Activated T-helper 1 cell treated with anti-CD3 and anti-CD28 coated beads, Interleukin-12 subunit alpha, Interleukin-12 subunit beta, Interleukin-2, Interleukin-4 antibody, amounts not matched to agents 30 ng/mL and 10 ng/mL and 1 ng/mL, durations not matched to agents 14 hours and 24 hours and 36 hours (primary cell): Measurements from ENCODE around the gene ZFP1. TPM values are rescaled to one million over a fixed set of nuclear protein-coding genes. Genes with fewer than 3 reads are reported as not detected.

Source experiments
- DNase-seq: peaks from one replicate; pipeline ENCODE4 v3.0.0; 2021; ENCODE audit warnings: low spot score
- H3K27ac Mint-ChIP-seq: one replicate; pipeline ENCODE4 v1.8.0; 2021; ENCODE audit warnings: mild to moderate bottlenecking, mixed read lengths
- H3K27me3 Mint-ChIP-seq: one replicate; pipeline ENCODE4 v1.8.0; 2022; ENCODE audit warnings: mild to moderate bottlenecking, moderate library complexity, mixed read lengths; ENCODE audit not compliant: insufficient read depth
- H3K36me3 Mint-ChIP-seq: one replicate; pipeline ENCODE4 v1.8.0; 2021; ENCODE audit warnings: low read depth, mixed read lengths
- H3K4me1 Mint-ChIP-seq: one replicate; pipeline ENCODE4 v1.8.0; 2021; ENCODE audit warnings: low read depth, mixed read lengths
- H3K4me3 Mint-ChIP-seq: one replicate; pipeline ENCODE4 v1.8.0; 2021; ENCODE audit warnings: mild to moderate bottlenecking, moderate library complexity, mixed read lengths
- H3K9me3 Mint-ChIP-seq: one replicate; pipeline ENCODE4 v1.8.0; 2021; ENCODE audit warnings: mixed read lengths
- intact Hi-C: fragments of 100-400 bp; cut with micrococcal nuclease; formaldehyde crosslinking; loops from one replicate; pipeline ENCODE4 v1.15.1; 2024
- total RNA-seq: library from RNA; stranded (reverse); gene quantifications from 2 replicates; pipeline ENCODE4 v1.2.3, GENCODE V29; 2022

ZFP1 gene
- total RNA-seq, 1 donor from 2014 or later = 12.3 TPM

DNA sequence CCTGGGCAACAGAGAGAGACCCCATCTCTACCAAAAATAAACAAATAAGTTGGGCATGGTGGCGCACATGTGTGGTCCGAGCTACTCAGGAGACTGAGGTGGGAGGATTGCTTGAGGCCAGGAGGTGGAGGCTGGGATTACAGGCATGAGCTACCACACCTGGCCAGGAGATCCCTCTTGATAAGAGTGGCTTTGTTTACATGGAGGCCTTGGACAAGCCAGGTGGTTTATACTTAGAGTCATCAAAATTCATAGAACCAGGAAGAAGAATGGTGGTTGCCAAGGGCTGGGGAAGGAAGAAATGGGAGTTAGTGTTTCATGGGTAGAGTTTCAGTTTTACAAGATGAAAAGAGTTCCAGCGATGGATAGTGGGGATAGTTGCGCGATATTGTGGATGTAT is 8.8 kb upstream of the ZFP1 start:
- H3K36me3 Mint-ChIP-seq = no peaks in the 10 kb centered on the region
- no peak overlapping the region for H3K4me3 Mint-ChIP-seq
- H3K27me3 Mint-ChIP-seq = peaks cover 2% of the 10 kb centered on the region
- H3K9me3 Mint-ChIP-seq = no peaks in the 10 kb centered on the region
- peaks cover 8% of the 10 kb centered on the region for H3K4me1 Mint-ChIP-seq
- DNase-seq = no peak
- intact Hi-C loops = no loop called here
- H3K27ac Mint-ChIP-seq = no peak overlapping the region

GRCh38 chr16:75143941-75144340 is 4.4 kb upstream of the ZFP1 start:
- no peak for DNase-seq
- H3K4me3 Mint-ChIP-seq = no peak overlapping the region
- H3K9me3 Mint-ChIP-seq = no peaks in the 10 kb centered on the region
- no peaks in the 10 kb centered on the region for H3K36me3 Mint-ChIP-seq
- peaks cover 6% of the 10 kb centered on the region for H3K4me1 Mint-ChIP-seq
- intact Hi-C loops = no loop called here
- no peak overlapping the region for H3K27ac Mint-ChIP-seq
- peaks cover 2% of the 10 kb centered on the region for H3K27me3 Mint-ChIP-seq

DNA sequence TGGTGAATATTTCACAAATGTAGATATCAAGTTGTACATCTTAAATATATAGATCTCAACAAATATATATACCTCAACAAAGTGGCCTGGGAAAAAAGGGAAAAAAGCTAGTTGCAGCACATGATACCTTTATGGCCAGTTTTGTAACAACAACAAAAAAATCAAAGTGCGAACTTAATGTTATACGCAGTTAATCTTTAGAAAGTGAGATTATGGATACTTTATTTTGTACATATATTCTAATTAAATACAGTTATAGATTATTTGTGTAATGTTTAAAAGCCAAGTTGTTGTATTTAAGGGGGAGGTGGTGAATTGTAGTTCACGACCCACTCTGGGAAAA is 385 bp upstream of the ZFP1 start:
- DNase-seq = no peak
- peaks cover 27% of the 10 kb centered on the region for H3K4me1 Mint-ChIP-seq
- peaks cover 20% of the 10 kb centered on the region for H3K36me3 Mint-ChIP-seq
- H3K27ac Mint-ChIP-seq = peak overlapping the region; percentile 73
- H3K4me3 Mint-ChIP-seq = peak overlapping the region; percentile 90
- H3K9me3 Mint-ChIP-seq = peaks cover 24% of the 10 kb centered on the region
- intact Hi-C loops = loop anchor here (1.0 to 2.0 kb wide), 8 partner anchors 37 to 541 kb away; partner anchors contain the start of genes CFDP1, GLG1, KARS1 and MLKL
- H3K27me3 Mint-ChIP-seq = no peaks in the 10 kb centered on the region

GRCh38 chr16:75151798-75152197 is 3.5 kb downstream of the ZFP1 start:
- peak overlapping the region; percentile 65 for H3K27ac Mint-ChIP-seq
- H3K9me3 Mint-ChIP-seq = peaks cover 31% of the 10 kb centered on the region
- H3K36me3 Mint-ChIP-seq = peaks cover 46% of the 10 kb centered on the region
- intact Hi-C loops = no loop called here
- DNase-seq = no peak
- H3K4me1 Mint-ChIP-seq = peaks cover 29% of the 10 kb centered on the region
- no peaks in the 10 kb centered on the region for H3K27me3 Mint-ChIP-seq
- H3K4me3 Mint-ChIP-seq = no peak overlapping the region

DNA sequence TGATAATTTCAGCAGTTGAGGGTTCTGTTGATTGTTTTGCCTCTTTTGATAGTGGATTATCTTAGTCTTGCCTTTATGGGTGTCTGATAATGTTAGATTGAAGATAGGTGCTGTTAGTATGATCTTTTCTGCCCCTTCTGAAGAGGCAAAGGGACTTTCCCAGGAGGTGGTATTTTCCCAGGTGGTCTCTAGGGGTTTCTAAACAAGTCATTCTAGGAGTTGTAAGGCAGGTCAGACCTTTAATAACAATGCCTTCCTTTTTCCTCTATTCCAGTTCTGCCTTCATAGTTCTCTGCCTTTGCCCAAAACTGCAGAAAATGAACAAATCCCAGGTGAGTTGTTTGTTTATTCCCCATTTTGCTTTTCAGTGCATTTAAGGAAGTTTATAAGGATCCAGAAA is 4.3 kb downstream of the ZFP1 start:
- H3K4me3 Mint-ChIP-seq = peak overlapping the region; percentile 8
- H3K36me3 Mint-ChIP-seq = peaks cover 53% of the 10 kb centered on the region
- H3K27me3 Mint-ChIP-seq = no peaks in the 10 kb centered on the region
- peak overlapping the region; percentile 65 for H3K27ac Mint-ChIP-seq
- peaks cover 33% of the 10 kb centered on the region for H3K9me3 Mint-ChIP-seq
- intact Hi-C loops = no loop called here
- H3K4me1 Mint-ChIP-seq = peaks cover 26% of the 10 kb centered on the region
- no peak for DNase-seq

GRCh38 chr16:75160386-75160785 is 12.1 kb downstream of the ZFP1 start:
- H3K9me3 Mint-ChIP-seq = peaks cover 19% of the 10 kb centered on the region
- intact Hi-C loops = no loop called here

GRCh38 chr16:75169899-75170405 is 21.6 kb downstream of the ZFP1 start:
- intact Hi-C loops = no loop called here
- no peak overlapping the region for H3K4me3 Mint-ChIP-seq
- DNase-seq = no peak
- H3K4me1 Mint-ChIP-seq = no peaks in the 10 kb centered on the region
- peaks cover 83% of the 10 kb centered on the region for H3K9me3 Mint-ChIP-seq
- no peaks in the 10 kb centered on the region for H3K27me3 Mint-ChIP-seq
- no peak overlapping the region for H3K27ac Mint-ChIP-seq
- peaks cover 69% of the 10 kb centered on the region for H3K36me3 Mint-ChIP-seq

More at GRCh38 chr16:75160386-75160785, 12.1 kb downstream of the ZFP1 start:
- Mint-ChIP-seq H3K4me1 (no peaks in the 10 kb centered on the region), H3K36me3 (peaks cover 59% of the 10 kb centered on the region), H3K27ac (no peak overlapping the region), H3K27me3 (no peaks in the 10 kb centered on the region), H3K4me3 (no peak overlapping the region)
- DNase-seq = no peak

DNA sequence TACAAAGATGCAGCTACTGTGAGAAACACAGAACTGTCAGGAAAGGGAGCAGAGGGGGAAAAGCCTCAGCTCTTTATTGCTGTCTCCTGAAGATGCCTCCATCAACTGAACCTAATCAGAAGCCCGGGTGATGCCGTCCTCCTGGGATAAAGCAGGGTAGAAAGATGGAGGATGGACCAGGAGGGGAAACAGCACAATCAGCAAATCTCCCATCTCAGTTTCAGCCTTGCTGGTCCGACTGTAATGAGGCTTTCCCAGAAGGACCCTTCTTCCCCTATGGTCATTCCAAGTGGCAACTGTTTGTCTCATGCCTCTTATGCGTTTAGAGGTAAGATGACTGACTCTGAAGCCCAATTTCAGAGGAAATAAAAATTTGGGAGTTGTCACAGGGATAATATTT is 24.3 kb downstream of the ZFP1 start:
- no peak for DNase-seq
- H3K27me3 Mint-ChIP-seq = no peaks in the 10 kb centered on the region
- no peak overlapping the region for H3K27ac Mint-ChIP-seq
- no peak overlapping the region for H3K4me3 Mint-ChIP-seq
- H3K9me3 Mint-ChIP-seq = peaks cover 83% of the 10 kb centered on the region
- intact Hi-C loops = no loop called here
- H3K4me1 Mint-ChIP-seq = no peaks in the 10 kb centered on the region
- peaks cover 48% of the 10 kb centered on the region for H3K36me3 Mint-ChIP-seq

DNA sequence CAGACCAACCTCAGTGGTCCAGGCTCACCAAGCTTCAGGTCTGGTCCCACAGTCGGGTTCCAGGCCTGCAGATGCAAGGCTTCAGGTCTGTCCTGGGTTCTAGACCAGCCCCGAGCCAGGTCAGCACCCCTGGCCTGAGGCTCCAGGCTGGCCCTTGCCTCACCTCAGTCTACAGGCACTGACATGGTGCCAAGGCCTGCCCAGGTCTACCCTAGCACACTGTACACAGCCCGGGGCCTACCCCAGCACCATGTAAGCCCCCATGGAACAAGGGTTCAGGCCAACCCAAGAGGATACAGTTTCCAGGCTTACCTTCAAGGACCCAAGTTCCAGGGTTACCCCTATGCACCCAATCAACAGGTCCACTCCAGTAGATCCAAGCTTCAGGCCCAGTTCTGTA is 26.8 kb downstream of the ZFP1 start:
- no peak for DNase-seq
- H3K27me3 Mint-ChIP-seq = peaks cover 3% of the 10 kb centered on the region
- no peaks in the 10 kb centered on the region for H3K4me1 Mint-ChIP-seq
- no peak overlapping the region for H3K4me3 Mint-ChIP-seq
- no peak overlapping the region for H3K27ac Mint-ChIP-seq
- H3K36me3 Mint-ChIP-seq = peaks cover 23% of the 10 kb centered on the region
- H3K9me3 Mint-ChIP-seq = peaks cover 70% of the 10 kb centered on the region
- intact Hi-C loops = no loop called here

- intact Hi-C loops = no loop called here
- Mint-ChIP-seq H3K4me1 (no peaks in the 10 kb centered on the region), H3K27me3 (peaks cover 5% of the 10 kb centered on the region), H3K27ac (no peak overlapping the region), H3K9me3 (peaks cover 55% of the 10 kb centered on the region), H3K36me3 (peaks cover 9% of the 10 kb centered on the region), H3K4me3 (no peak overlapping the region)
- DNase-seq = no peak
These were observed 28.6 kb downstream of the ZFP1 start for GRCh38 chr16:75176926-75177325.

DNA sequence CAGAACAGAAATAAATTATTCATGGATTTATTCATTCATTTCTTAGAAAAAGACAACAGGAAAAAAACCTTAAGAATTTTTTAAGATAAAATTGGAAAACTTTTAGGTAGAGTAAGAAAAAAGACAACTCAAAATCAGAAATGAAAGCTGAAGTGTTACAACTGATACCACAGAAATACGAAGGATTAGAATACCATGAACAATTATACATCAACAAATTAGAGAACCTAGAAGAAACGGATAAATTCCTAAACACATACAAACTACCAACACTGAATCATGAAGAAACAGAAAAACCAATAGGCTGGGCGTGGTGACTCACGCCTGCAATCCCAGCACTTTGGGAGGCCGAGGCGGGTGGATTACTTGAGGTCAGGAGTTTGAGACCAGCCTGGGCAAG is 30.9 kb downstream of the ZFP1 start:
- intact Hi-C loops = no loop called here
- DNase-seq = no peak
- no peak overlapping the region for H3K27ac Mint-ChIP-seq
- peaks cover 39% of the 10 kb centered on the region for H3K9me3 Mint-ChIP-seq
- peaks cover 8% of the 10 kb centered on the region for H3K27me3 Mint-ChIP-seq
- H3K4me3 Mint-ChIP-seq = no peak overlapping the region
- no peaks in the 10 kb centered on the region for H3K4me1 Mint-ChIP-seq
- H3K36me3 Mint-ChIP-seq = no peaks in the 10 kb centered on the region

DNA sequence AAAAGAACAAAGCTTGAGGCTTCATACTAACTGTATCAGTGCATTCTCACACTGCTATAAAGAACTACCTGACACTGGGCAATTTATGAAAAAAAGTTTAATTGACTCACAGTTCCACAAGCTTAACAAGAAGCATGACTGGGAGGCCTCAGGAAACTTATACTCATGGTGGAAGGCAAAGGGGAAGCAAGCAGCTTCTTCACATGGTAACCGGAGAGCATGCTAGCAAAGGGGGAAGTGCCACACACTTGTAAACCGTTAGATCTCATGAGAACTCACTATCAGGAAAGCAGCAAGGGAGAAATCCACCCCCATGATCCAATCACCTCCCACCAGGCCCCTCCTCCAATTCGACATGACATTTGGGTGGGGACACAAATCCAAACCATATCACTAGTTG is 33.3 kb downstream of the ZFP1 start:
- intact Hi-C loops = no loop called here
- H3K4me1 Mint-ChIP-seq = no peaks in the 10 kb centered on the region
- H3K27me3 Mint-ChIP-seq = peaks cover 8% of the 10 kb centered on the region
- H3K4me3 Mint-ChIP-seq = no peak overlapping the region
- no peak for DNase-seq
- no peaks in the 10 kb centered on the region for H3K36me3 Mint-ChIP-seq
- H3K27ac Mint-ChIP-seq = no peak overlapping the region
- peaks cover 27% of the 10 kb centered on the region for H3K9me3 Mint-ChIP-seq

- Mint-ChIP-seq H3K27me3 (no peaks in the 10 kb centered on the region), H3K4me3 (no peak overlapping the region), H3K4me1 (no peaks in the 10 kb centered on the region), H3K27ac (no peak overlapping the region), H3K9me3 (peaks cover 3% of the 10 kb centered on the region), H3K36me3 (no peaks in the 10 kb centered on the region)
- intact Hi-C loops = no loop called here
- DNase-seq = no peak
These were observed 40.6 kb downstream of the ZFP1 start for GRCh38 chr16:75188832-75189477.
